ENCODE results near the gene PPFIA1. TPM values are rescaled to one million over a fixed set of nuclear protein-coding genes. Genes with fewer than 3 reads are reported as not detected.
"Not testable (repeated sequence)": the region's sequence is repeated elsewhere in the genome, so short reads cannot be mapped to it uniquely, and the experiment has no call there.

The PPFIA1 gene
- total RNA-seq, 2 experiments from 2014 or later, result 29.5 to 30.9 TPM

DNA sequence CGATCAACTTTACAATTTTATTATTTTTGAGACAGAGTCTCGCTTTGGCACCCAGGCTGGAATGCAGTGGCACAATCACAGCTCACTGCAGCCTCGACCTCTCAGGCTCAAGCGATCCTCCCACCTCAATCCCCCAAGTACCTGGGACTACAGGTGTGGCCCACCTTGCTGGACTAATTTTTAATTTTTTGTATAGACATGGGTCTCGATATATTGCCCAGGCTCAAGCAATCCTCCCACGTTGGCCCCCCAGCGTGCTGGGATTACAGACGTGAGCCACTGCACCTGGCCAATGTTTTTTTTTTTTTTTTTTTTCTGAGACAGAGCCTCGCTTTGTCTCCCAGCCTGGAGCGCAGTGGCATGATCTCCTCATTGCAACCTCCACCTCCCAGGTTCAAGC is 2.0 kb upstream of the PPFIA1 start:
- DNase-seq, result no peak
- Mint-ChIP-seq H3K27ac (no peak overlapping the region), H3K36me3 (peaks cover 7% of the 10 kb centered on the region), H3K4me3 (no peak overlapping the region), H3K27me3 (peaks cover 28% of the 10 kb centered on the region), H3K9me3 (no peaks in the 10 kb centered on the region), H3K4me1 (peaks cover 22% of the 10 kb centered on the region)

DNA sequence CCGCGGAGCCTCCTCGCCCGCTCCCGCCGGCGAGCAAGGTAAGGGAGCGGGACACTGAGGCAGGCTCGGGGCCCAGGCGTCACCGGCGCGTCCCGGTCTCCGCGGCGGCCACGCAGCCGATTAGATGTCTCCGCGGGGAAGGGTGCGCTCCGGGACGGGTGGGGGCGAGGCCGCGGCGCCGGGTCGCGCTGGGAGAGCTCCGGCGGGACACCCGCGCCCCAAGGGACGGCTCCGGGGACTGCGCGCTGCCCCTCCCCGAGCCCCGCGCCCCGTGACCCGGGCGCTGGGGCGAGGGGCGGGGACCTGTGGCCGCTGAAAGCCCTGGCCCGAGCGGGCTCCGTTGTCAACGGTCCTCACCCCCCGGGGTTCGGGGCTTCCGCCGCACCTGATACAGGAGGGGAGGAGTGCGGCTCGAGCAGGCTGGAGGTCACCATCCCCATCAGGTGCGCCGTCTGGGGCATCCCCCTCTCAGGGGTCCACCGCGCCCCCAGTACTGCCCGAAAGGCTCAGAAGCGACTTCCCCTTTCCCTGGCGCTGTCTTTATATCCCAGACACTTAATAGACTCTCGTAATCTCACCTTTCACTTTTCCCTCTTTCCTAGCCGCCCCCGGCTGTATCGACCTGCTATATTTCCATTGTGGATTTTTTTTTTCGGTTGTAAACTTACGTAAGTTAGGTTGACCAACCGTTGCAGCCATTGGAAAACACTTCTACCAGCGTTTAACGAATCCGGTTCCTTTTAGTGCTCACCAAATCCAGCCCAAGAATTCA is 573 bp downstream of the PPFIA1 start:
- H3K27me3 Mint-ChIP-seq, result peaks cover 14% of the 10 kb centered on the region
- DNase-seq, result peak; percentile 62
- H3K4me3 Mint-ChIP-seq, result peak overlapping the region; percentile 93
- H3K27ac Mint-ChIP-seq, result peak overlapping the region; percentile 80
- H3K4me1 Mint-ChIP-seq, result peaks cover 43% of the 10 kb centered on the region
- peaks cover 16% of the 10 kb centered on the region for H3K36me3 Mint-ChIP-seq
- H3K9me3 Mint-ChIP-seq, result no peaks in the 10 kb centered on the region

DNA sequence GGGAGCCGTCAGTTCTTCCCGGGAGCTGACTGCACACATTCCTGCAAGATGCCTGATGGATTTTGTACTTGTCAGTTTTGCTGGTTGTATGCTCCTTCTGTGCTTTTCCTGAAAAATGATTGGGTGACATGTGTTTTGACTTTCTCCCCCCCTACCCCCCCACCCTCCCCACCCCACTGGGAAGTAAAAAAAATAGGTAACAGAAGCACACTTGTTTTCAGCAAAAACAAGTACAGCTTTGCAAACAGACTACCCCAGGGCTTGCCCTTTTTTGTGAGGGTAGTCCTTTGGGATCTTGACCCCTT is 1.1 kb downstream of the PPFIA1 start:
- Mint-ChIP-seq H3K27ac (peak overlapping the region; percentile 80), H3K9me3 (no peaks in the 10 kb centered on the region), H3K4me1 (peaks cover 48% of the 10 kb centered on the region), H3K36me3 (peaks cover 16% of the 10 kb centered on the region), H3K27me3 (peaks cover 13% of the 10 kb centered on the region), H3K4me3 (peak overlapping the region; percentile 93)
- DNase-seq, result no peak

DNA sequence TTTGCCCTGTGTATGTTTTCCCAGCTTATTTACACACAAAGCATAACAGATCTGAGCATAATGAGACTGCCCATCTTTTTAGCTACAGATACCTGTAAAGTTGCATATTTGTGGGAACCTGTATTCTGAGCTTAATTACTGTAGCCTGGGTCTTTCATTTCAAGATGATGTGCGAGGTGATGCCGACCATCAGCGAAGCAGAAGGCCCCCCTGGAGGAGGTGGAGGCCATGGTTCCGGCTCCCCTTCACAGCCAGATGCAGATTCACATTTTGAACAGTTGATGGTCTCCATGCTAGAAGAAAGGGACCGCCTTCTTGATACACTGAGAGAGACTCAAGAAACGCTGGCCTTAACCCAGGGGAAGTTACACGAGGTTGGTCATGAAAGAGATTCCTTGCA is 1.5 kb downstream of the PPFIA1 start:
- DNase-seq, result no peak
- Mint-ChIP-seq H3K36me3 (peaks cover 16% of the 10 kb centered on the region), H3K27ac (no peak overlapping the region), H3K4me1 (peaks cover 49% of the 10 kb centered on the region), H3K27me3 (peaks cover 13% of the 10 kb centered on the region), H3K4me3 (peak overlapping the region; percentile 73), H3K9me3 (no peaks in the 10 kb centered on the region)

DNA sequence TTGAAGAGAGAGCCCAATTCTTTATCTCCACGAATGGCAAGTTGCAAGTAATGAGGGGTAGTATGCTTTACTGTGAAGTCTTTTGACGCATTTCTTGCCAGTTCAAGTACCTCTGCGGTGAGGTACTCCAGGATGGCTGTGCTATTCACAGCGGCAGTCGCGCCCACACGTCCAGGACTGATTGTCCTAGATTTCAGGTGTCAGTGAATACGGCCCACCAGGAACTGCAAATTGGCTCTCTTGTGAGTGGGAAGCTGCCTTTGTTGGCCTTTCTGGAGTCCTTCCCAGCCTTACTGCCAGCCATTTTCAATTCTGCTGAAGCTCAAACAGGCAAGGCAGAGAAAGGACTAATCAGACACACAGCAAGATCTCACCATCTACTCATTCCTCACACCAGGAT is 8.5 kb downstream of the PPFIA1 start:
- no peaks in the 10 kb centered on the region for H3K9me3 Mint-ChIP-seq
- H3K36me3 Mint-ChIP-seq, result peaks cover 23% of the 10 kb centered on the region
- no peak overlapping the region for H3K27ac Mint-ChIP-seq
- no peak overlapping the region for H3K4me3 Mint-ChIP-seq
- H3K4me1 Mint-ChIP-seq, result peaks cover 26% of the 10 kb centered on the region
- DNase-seq, result no peak
- no peaks in the 10 kb centered on the region for H3K27me3 Mint-ChIP-seq

DNA sequence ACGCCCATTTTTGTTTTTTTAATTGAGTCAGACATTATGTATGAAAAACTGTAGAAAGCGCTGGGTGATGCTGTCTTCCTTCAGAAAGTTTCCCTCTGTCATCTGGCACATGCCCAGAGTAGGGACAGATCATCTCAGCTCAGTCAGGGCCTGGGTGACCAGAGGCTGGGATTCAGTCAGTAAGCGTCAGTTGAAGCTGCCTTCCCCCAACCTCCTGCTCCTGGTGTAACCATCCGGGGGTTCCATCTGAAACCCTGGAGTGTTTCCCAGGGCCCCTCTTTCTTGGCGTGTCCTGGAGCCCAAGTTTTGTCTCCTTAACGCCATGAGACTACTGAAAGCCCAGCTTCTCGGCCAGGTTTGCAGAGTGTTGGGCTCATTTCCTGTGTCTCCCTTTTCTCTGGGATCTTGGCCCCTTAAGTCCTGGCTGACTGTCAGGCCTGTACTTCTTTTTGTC is 10.7 kb downstream of the PPFIA1 start:
- H3K4me1 Mint-ChIP-seq, result peaks cover 7% of the 10 kb centered on the region
- no peaks in the 10 kb centered on the region for H3K27me3 Mint-ChIP-seq
- DNase-seq, result no peak
- H3K36me3 Mint-ChIP-seq, result peaks cover 20% of the 10 kb centered on the region
- H3K27ac Mint-ChIP-seq, result no peak overlapping the region
- no peaks in the 10 kb centered on the region for H3K9me3 Mint-ChIP-seq
- H3K4me3 Mint-ChIP-seq, result no peak overlapping the region

DNA sequence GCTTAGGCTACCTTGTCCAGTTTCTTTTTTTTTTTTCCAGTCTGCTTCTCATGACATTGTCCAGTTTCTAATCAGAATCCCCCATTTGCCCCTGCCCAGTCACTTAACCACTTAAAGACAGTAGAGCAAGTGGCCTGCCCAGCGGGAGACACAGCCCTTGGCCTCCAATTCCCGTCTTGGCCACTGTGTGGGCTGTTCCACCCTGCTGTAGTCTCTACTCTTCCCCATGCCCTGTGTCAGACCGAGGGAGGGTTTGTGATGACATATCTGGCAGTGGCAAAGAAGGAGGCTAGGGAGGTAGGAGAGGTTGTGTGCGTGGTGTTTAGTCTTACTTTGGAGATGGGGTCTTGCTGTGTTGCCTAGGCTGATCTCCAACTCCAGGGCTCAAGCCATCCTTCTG is 11.5 kb downstream of the PPFIA1 start:
- H3K27me3 Mint-ChIP-seq, result no peaks in the 10 kb centered on the region
- DNase-seq, result no peak
- peaks cover 20% of the 10 kb centered on the region for H3K36me3 Mint-ChIP-seq
- H3K27ac Mint-ChIP-seq, result no peak overlapping the region
- H3K4me1 Mint-ChIP-seq, result peaks cover 2% of the 10 kb centered on the region
- no peak overlapping the region for H3K4me3 Mint-ChIP-seq
- no peaks in the 10 kb centered on the region for H3K9me3 Mint-ChIP-seq

DNA sequence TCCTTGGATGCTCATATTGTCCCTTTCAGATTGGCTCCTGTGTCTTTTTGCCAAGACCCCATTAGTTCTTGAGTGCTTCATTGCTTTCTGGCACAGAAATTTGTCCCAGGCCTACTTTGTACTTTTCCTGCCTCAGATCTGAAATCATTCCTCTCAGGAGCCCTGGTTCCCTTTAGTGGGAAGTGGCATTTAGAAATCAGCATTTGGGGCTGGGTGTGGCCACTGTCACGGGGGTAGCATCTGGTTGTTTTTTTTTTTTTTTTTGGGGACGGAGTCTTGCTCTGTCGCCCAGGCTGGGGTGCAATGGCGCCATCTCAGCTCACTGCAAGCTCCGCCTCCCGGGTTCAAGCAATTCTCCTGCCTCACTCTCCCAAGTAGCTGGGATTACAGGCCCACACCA is 18.2 kb downstream of the PPFIA1 start:
- DNase-seq, result no peak
- H3K36me3 Mint-ChIP-seq, result peaks cover 10% of the 10 kb centered on the region
- no peak overlapping the region for H3K4me3 Mint-ChIP-seq
- no peak overlapping the region for H3K27ac Mint-ChIP-seq
- no peaks in the 10 kb centered on the region for H3K27me3 Mint-ChIP-seq
- no peaks in the 10 kb centered on the region for H3K4me1 Mint-ChIP-seq
- no peaks in the 10 kb centered on the region for H3K9me3 Mint-ChIP-seq

DNA sequence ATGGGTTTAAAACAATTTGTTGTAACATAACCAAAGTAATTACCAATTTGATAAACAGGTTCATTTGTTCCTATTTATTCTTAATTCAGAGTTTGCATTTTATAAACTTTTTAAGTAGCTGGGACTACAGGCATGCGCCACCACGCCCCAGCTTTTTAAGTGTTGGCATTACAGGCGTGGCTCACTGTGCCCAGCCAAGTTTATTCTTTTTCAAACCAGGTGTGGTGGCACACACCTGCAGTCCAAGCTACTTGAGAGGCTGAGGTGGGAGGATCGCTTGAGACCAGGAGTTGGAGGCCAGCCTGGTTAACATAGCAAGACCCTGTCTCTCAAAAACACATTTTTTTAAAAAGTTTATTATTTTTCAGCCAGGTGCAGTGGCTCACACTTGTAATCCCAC is 19.1 kb downstream of the PPFIA1 start:
- Mint-ChIP-seq H3K4me1 (no peaks in the 10 kb centered on the region), H3K4me3 (no peak overlapping the region), H3K9me3 (no peaks in the 10 kb centered on the region), H3K27ac (no peak overlapping the region), H3K27me3 (no peaks in the 10 kb centered on the region), H3K36me3 (peaks cover 14% of the 10 kb centered on the region)
- no peak for DNase-seq

DNA sequence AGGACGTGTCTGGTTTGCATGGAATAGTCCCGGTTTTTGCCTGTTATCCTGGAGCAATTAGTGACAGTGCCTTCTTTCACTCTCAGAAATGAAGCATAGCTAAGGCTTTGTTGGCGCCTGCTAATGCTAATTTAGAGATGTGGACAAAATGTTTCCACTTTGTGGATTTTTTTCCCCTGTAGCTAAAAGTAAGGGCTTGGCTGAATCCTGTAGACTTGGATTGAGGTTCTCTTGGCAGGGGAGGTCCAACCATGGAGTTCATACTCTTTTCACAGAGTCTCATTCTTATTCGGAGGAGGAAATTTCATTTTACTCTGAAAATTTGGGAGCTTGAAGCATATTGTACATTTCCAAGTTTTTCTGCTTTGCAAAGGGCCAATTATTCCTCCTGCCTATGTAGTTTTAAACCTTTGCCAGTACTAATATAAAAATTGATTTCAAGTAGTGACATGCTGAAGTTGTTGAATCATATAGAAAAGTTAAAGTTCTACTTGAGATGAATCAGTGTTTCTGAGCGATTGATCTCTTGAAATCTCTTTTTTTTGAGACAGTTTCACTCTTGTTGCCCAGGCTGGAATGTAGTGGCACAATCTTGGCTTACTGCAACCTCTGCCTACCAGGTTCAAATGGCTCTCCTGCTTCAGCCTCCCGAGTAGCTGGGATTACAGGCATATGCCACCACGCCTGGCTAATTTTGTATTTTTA is 20.0 kb downstream of the PPFIA1 start:
- Mint-ChIP-seq H3K27me3 (no peaks in the 10 kb centered on the region), H3K4me1 (no peaks in the 10 kb centered on the region), H3K36me3 (peaks cover 13% of the 10 kb centered on the region), H3K27ac (no peak overlapping the region), H3K9me3 (no peaks in the 10 kb centered on the region), H3K4me3 (no peak overlapping the region)
- no peak for DNase-seq

DNA sequence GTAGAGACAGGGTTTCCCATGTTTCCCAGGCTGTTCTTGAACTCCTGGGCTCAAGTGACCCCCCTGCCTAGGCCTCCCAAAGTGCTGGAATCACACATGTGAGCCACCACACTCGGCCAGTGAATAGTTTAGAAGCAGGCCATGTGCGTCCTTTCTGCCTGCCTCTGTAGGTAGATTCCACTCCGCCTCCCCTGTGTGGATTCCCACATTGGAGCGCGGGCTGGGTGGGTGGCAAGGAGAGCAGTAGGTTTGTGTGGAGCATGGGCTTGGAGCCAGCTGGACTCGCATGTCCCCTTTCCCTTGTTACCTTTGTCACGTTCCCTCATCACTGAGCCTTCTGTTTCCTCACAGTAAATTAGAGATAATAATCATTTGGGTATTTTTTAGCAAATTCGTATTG is 21.7 kb downstream of the PPFIA1 start:
- Mint-ChIP-seq H3K27ac (no peak overlapping the region), H3K4me1 (no peaks in the 10 kb centered on the region), H3K27me3 (no peaks in the 10 kb centered on the region), H3K36me3 (peaks cover 11% of the 10 kb centered on the region), H3K4me3 (no peak overlapping the region), H3K9me3 (no peaks in the 10 kb centered on the region)
- no peak for DNase-seq

DNA sequence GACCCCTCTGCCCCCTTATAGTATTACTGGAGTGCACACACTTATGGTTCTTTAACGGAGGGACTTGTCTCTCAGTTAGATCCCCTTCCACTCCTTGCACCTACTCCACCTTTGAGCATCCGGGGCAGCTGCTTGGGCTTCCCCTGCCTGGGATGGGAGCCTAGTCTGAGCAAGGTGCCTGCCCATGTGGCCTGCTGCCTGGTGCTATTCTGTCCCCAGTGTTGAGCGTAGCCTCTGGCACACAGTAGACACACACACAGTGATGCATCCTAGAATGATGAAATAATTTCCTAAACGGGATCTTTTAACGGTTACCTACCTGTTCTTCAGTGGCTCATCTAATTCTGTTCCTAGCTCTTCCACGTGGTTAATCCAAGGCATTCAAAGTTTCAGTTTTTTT is 22.4 kb downstream of the PPFIA1 start:
- no peaks in the 10 kb centered on the region for H3K27me3 Mint-ChIP-seq
- no peak overlapping the region for H3K27ac Mint-ChIP-seq
- no peak for DNase-seq
- no peak overlapping the region for H3K4me3 Mint-ChIP-seq
- H3K36me3 Mint-ChIP-seq, result peaks cover 11% of the 10 kb centered on the region
- H3K4me1 Mint-ChIP-seq, result no peaks in the 10 kb centered on the region
- H3K9me3 Mint-ChIP-seq, result no peaks in the 10 kb centered on the region

DNA sequence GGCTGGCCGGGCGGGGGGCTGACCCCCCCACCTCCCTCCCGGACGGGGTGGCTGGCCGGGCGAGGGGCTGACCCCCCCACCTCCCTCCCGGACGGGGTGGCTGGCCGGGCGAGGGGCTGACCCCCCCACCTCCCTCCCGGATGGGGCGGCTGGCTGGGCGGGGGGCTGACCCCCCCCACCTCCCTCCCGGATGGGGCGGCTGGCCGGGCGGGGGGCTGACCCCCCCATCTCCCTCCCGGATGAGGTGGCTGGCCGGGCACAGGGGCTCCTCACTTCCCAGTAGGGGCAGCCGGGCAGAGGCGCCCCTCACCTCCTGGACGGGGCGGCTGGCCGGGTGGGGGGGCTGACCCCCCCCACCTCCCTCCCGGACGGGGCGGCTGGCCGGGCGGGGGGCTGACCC is 24.7 kb downstream of the PPFIA1 start:
- H3K36me3 Mint-ChIP-seq, result peaks cover 11% of the 10 kb centered on the region
- not testable (repeated sequence) for H3K4me3 Mint-ChIP-seq, H3K9me3 Mint-ChIP-seq, H3K27me3 Mint-ChIP-seq, DNase-seq, H3K27ac Mint-ChIP-seq, H3K4me1 Mint-ChIP-seq

DNA sequence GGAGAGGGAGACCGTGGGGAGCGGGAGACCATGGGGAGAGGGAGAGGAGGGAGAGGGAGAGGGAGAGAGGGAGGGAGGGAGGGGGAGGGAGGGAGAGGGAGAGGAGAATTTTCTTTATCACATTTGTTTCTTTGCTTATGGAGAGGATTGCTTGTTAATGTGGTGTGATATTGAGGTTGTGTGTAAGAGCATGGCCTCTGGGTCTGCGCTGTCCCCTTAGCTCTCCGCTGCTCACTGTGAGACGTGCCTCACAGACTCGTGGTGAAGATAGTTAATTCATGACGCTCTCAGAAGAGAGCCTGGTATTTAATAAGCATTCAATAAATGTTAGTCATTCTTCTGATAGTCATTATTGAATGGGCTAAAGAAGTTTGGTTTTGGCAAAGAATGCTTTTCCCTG is 26.2 kb downstream of the PPFIA1 start:
- Mint-ChIP-seq H3K27ac (no peak overlapping the region), H3K9me3 (no peaks in the 10 kb centered on the region), H3K36me3 (peaks cover 9% of the 10 kb centered on the region), H3K4me3 (no peak overlapping the region), H3K4me1 (no peaks in the 10 kb centered on the region), H3K27me3 (no peaks in the 10 kb centered on the region)
- DNase-seq, result no peak

DNA sequence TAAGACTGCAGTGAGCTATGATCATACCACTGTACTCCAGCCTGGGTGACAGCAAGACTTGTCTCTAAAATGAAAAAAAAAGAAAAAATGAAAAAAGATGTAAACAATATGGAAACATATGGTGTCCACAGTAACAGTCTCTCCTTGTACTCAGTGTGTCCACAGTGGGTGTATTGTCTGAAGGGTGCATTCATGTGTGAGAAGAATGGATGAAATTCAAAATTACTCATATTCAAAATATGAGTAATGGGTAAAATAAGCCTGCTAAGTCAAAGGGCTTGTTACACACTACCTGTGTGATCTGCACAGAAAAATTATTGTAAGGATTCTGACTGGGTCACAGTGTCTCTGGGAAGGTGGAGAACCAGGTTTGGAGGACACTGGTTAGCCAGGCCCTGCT is 26.9 kb downstream of the PPFIA1 start:
- peaks cover 13% of the 10 kb centered on the region for H3K36me3 Mint-ChIP-seq
- no peaks in the 10 kb centered on the region for H3K9me3 Mint-ChIP-seq
- H3K4me1 Mint-ChIP-seq, result no peaks in the 10 kb centered on the region
- H3K27me3 Mint-ChIP-seq, result no peaks in the 10 kb centered on the region
- H3K4me3 Mint-ChIP-seq, result no peak overlapping the region
- no peak overlapping the region for H3K27ac Mint-ChIP-seq
- DNase-seq, result no peak
